ENCODE data around the gene RAB10. TPM values are rescaled to one million over a fixed set of nuclear protein-coding genes. Genes with fewer than 3 reads are reported as not detected.

Gene RAB10
- total and polyA plus RNA-seq, 9 of the 15 experiments (the other 6 are each of a cell fraction or from before 2014, with no cell fraction given): 25.1 to 214 (median 157) TPM

- TF ChIP-seq PCBP2 (IDR thresholded peaks at IDR 0.05; ENCODE audit: low read depth, low read length, poor library complexity, severe bottlenecking) (no peak), DNMT1 (IDR thresholded peaks at IDR 0.05) (no peak), HOXB6 (CRISPR knock-in tag; IDR thresholded peaks at IDR 0.05; ENCODE audit: borderline replicate concordance) (no peak), SNIP1 (IDR thresholded peaks at IDR 0.05; ENCODE audit: low read depth) (no peak), KAT7 (CRISPR knock-in tag; IDR thresholded peaks at IDR 0.05; ENCODE audit: borderline replicate concordance) (peak; percentile 76; the same call in 1 of the 2 replicates), CTCFL (IDR thresholded peaks at IDR 0.05; ENCODE audit: borderline replicate concordance, insufficient read depth, low read depth, low read length, poor library complexity, severe bottlenecking) (peak; percentile 87), ERF (CRISPR knock-in tag; IDR thresholded peaks at IDR 0.05) (peak; percentile 78; the same call in 1 of the 2 replicates), SAP30 (IDR thresholded peaks at IDR 0.05; ENCODE audit: borderline replicate concordance, insufficient read depth, low read depth, low read length, poor library complexity, severe bottlenecking) (no peak), FOXP4 (CRISPR knock-in tag; IDR thresholded peaks at IDR 0.05; ENCODE audit: borderline replicate concordance) (no peak), RNF2 (IDR thresholded peaks at IDR 0.05) (peak; percentile 76), TEAD2 (tag; IDR thresholded peaks at IDR 0.05) (no peak), GTF3C2 (IDR thresholded peaks at IDR 0.05; ENCODE audit: borderline replicate concordance, extremely low read depth, insufficient read length) (peak; percentile 32), RAD21 (CRISPR knock-in tag; conservative IDR thresholded peaks at IDR 0.05 in 1 of 2, IDR thresholded peaks at IDR 0.05 in 1 of 2) (peak; percentile 51 to 63; a peak in 3 of 4 replicates), NFYB (IDR thresholded peaks at IDR 0.05; ENCODE audit: extremely low read depth, insufficient read length) (no peak), CREB3 (tag; conservative IDR thresholded peaks at IDR 0.05; ENCODE audit: low read depth) (peak; percentile 74; the same call in 1 of the 2 replicates), ZKSCAN3 (CRISPR knock-in tag; IDR thresholded peaks at IDR 0.05) (no peak), KLF1 (tag; IDR thresholded peaks at IDR 0.05) (0 out of 2 replicates have a peak, but pooled peaks have one; percentile 20), ZNF766 (CRISPR knock-in tag; conservative IDR thresholded peaks at IDR 0.05) (peak; percentile 96)
Measured at GRCh38 chr2:26184555-26185303, 150.8 kb downstream of the RAB10 start (continued).
